GM12878 (cell line): Measurements from ENCODE around the gene CEACAM21.

Experiments used
- CBFB ChIP-seq: IDR thresholded peaks from 2 replicates; pipeline ENCODE4 v1.6.1; 2016; ENCODE audit warnings: antibody characterized with exemption, low read depth
- CTCF ChIP-seq, 3 experiments: IDR thresholded peaks in 2 of 3; conservative IDR thresholded peaks in 1 of 3; 2 replicates each; pipeline ENCODE4 v1.5.1; 2011; ENCODE audit warnings: low read depth in 3 of 3, low read length in 3 of 3, mild to moderate bottlenecking in 3 of 3, control low read depth in 2 of 3, moderate library complexity in 2 of 3, inconsistent platforms in 1 of 3, mixed read lengths in 1 of 3; ENCODE audit not compliant: control insufficient read depth in 2 of 3, insufficient read depth in 1 of 3; ENCODE audit errors: extremely low read depth in 1 of 3
- CUX1 ChIP-seq: IDR thresholded peaks from 2 replicates; pipeline ENCODE4 v1.6.1; 2012; ENCODE audit warnings: improper control_type of control experiment, low read depth, low read length; ENCODE audit not compliant: insufficient replicate concordance
- JUND ChIP-seq: IDR thresholded peaks from 2 replicates; pipeline ENCODE4 v1.6.1; 2012; ENCODE audit warnings: low read depth, mild to moderate bottlenecking, low read length, improper control_type of control experiment, moderate library complexity
- KLF5 ChIP-seq: fragments of 450-650 bp; IDR thresholded peaks from 2 replicates; pipeline ENCODE4 v1.6.1; 2014; ENCODE audit warnings: mild to moderate bottlenecking; ENCODE audit not compliant: partially characterized antibody
- MAX ChIP-seq: IDR thresholded peaks from 2 replicates; pipeline ENCODE4 v1.6.1; 2012; ENCODE audit warnings: low read depth, low read length, improper control_type of control experiment
- POLR2A ChIP-seq: IDR thresholded peaks from 2 replicates; pipeline ENCODE4 v1.6.1; 2011; ENCODE audit warnings: low read depth, mild to moderate bottlenecking, low read length
- POLR2AphosphoS5 ChIP-seq: IDR thresholded peaks from 2 replicates; pipeline ENCODE4 v1.6.1; 2011; ENCODE audit warnings: mild to moderate bottlenecking, low read length, inconsistent platforms
- REST ChIP-seq: IDR thresholded peaks from 2 replicates; pipeline ENCODE4 v1.6.1; 2012; ENCODE audit warnings: mild to moderate bottlenecking, low read depth, low read length
- RFX5 ChIP-seq: IDR thresholded peaks from 2 replicates; pipeline ENCODE4 v1.6.1; 2011; ENCODE audit warnings: low read depth, low read length, improper control_type of control experiment
- SIX5 ChIP-seq: IDR thresholded peaks from 2 replicates; pipeline ENCODE4 v1.6.1; 2011; ENCODE audit warnings: mild to moderate bottlenecking, low read depth, low read length, moderate library complexity; ENCODE audit not compliant: severe bottlenecking
- STAT1 ChIP-seq: fragments of 450-650 bp; conservative IDR thresholded peaks from 2 replicates; pipeline ENCODE4 v1.6.1; 2014; ENCODE audit warnings: antibody characterized with exemption, mild to moderate bottlenecking

GRCh38 chr19:41591951-41592562 lies 16.1 kb downstream of the CEACAM21 start:
- no peak for TF ChIP-seq JUND
- TF ChIP-seq SIX5 = no peak
- no peak for TF ChIP-seq RFX5
- no peak for TF ChIP-seq MAX
- TF ChIP-seq STAT1 = no peak
- no peak for TF ChIP-seq POLR2AphosphoS5
- no peak for TF ChIP-seq CUX1
- TF ChIP-seq CTCF (IDR thresholded peaks at IDR 0.05 in 2 of 3, conservative IDR thresholded peaks at IDR 0.05 in 1 of 3; ENCODE audit: control insufficient read depth in 2 of 3, extremely low read depth in 1 of 3, insufficient read depth in 1 of 3, low read depth in 3 of 3, low read length in 3 of 3) = no peak
- no peak for TF ChIP-seq KLF5
- no peak for TF ChIP-seq CBFB
- TF ChIP-seq POLR2A = no peak
- TF ChIP-seq REST = no peak
